HepG2 (cell line): ENCODE results near the gene ATG9A. TPM values are rescaled to one million over a fixed set of nuclear protein-coding genes. Genes with fewer than 3 reads are reported as not detected.

Experiments used
- AHR ChIP-seq: IDR thresholded peaks from 2 replicates; pipeline ENCODE4 v1.6.1; 2018; ENCODE audit warnings: missing genetic modification reagents, missing compliant biosample characterization
- ATAD3A ChIP-seq: sonication (generic); formaldehyde crosslinking; IDR thresholded peaks from 2 replicates; pipeline ENCODE4 v1.4.0; 2020; ENCODE audit warnings: missing genetic modification reagents
- CCDC6 ChIP-seq: sonication (generic); formaldehyde crosslinking; IDR thresholded peaks from 2 replicates; pipeline ENCODE4 v1.8.1; 2022; ENCODE audit warnings: mild to moderate bottlenecking, missing genetic modification reagents, moderate library complexity
- DMAP1 ChIP-seq: IDR thresholded peaks from 2 replicates; pipeline ENCODE4 v1.6.1; 2016
- FOXO1 ChIP-seq: sonication (generic); formaldehyde crosslinking; IDR thresholded peaks from 2 replicates; pipeline ENCODE4 v1.4.0; 2020; ENCODE audit warnings: missing genetic modification reagents
- MEIS2 ChIP-seq: sonication (generic); formaldehyde crosslinking; IDR thresholded peaks from 2 replicates; pipeline ENCODE4 v1.9.0; 2021; ENCODE audit warnings: mild to moderate bottlenecking, missing genetic modification reagents
- RBM22 ChIP-seq: fragments of 200-400 bp; formaldehyde crosslinking; optimal IDR thresholded peaks from 2 replicates; pipeline ENCODE3; 2017; ENCODE audit warnings: mild to moderate bottlenecking, low read length, moderate library complexity
- RXRA ChIP-seq: sonication (generic); formaldehyde crosslinking; IDR thresholded peaks from 2 replicates; pipeline ENCODE4 v1.5.1; 2020; ENCODE audit warnings: missing genetic modification reagents
- STAT6 ChIP-seq: sonication (generic); formaldehyde crosslinking; IDR thresholded peaks from 2 replicates; pipeline ENCODE4 v1.4.0; 2020; ENCODE audit warnings: missing genetic modification reagents, mild to moderate bottlenecking, borderline replicate concordance
- ZNF232 ChIP-seq: sonication (generic); formaldehyde crosslinking; IDR thresholded peaks from 2 replicates; pipeline ENCODE4 v1.4.0; 2020; ENCODE audit warnings: missing genetic modification reagents, borderline replicate concordance
- ZNF296 ChIP-seq: sonication (generic); formaldehyde crosslinking; conservative IDR thresholded peaks from 2 replicates; pipeline ENCODE4 v1.5.0; 2020; ENCODE audit warnings: mild to moderate bottlenecking, missing genetic modification reagents
- ZNF564 ChIP-seq: sonication (generic); formaldehyde crosslinking; IDR thresholded peaks from 2 replicates; pipeline ENCODE4 v1.8.1; 2023; ENCODE audit warnings: mild to moderate bottlenecking, missing genetic modification reagents
- polyA plus RNA-seq, 8 experiments: library from polyadenylated mRNA; depleted of rRNA in 3 of 8; stranded (reverse) in 7 of 8; unstranded in 1 of 8; fragments of >200 nt; fragmentation: Illumina TruSeq in 4 of 8; extraction: Trizol in 4 of 8; gene quantifications; 2 replicates each; pipeline versions ENCODE4 v1.2.1 to v1.2.3, GENCODE V29; 2011 to 2016; ENCODE audit warnings: low read depth in 4 of 8, missing spikeins in 1 of 8, mixed read lengths in 1 of 8; ENCODE audit not compliant: insufficient read depth in 1 of 8
- total RNA-seq, 5 experiments: library from RNA; depleted of rRNA; stranded (reverse); fragments of >200 nt; fragmentation: Illumina TruSeq; extraction: Trizol; gene quantifications; 2 replicates each; pipeline ENCODE4 v1.2.3, GENCODE V29; 2016; ENCODE audit warnings: low read depth in 1 of 5
- TF ChIP-seq, protein P1 (sequence below): sonication (generic); formaldehyde crosslinking; IDR thresholded peaks from 2 replicates; pipeline ENCODE4 v1.5.0; 2020; ENCODE audit warnings: mild to moderate bottlenecking, missing genetic modification reagents, borderline replicate concordance
- TF ChIP-seq, protein P2 (sequence below): IDR thresholded peaks from 2 replicates; pipeline ENCODE4 v1.6.1; 2016; ENCODE audit warnings: low read depth, missing genetic modification reagents, missing compliant biosample characterization

Gene ATG9A
- total and polyA plus RNA-seq, 2 of the 13 experiments (the other 11 are each of a cell fraction or from before 2014, with no cell fraction given): 35.0 to 131 TPM

DNA sequence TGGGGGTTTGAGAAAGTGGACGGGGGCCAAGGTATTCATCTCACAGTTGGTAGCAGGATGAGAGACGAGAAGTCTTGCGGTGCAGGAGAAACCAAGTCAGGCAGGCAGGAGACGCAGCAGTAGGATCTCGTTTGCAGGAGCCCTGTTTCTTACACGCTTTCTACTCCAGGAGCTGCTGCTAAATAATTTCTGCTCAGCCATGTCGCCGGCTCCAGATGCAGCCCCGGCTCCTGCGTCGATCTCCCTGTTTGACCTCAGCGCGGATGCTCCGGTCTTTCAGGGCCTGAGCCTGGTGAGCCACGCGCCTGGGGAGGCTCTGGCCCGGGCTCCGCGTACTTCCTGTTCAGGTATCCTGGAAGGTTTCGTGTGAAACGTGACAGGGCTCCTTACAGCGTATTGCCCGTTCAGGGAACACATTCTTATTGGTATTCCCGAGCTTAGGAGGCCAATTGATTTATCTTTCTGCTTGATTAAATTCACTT lies 664 bp upstream of the ATG9A start (continued):
- TF ChIP-seq, protein P1, sequence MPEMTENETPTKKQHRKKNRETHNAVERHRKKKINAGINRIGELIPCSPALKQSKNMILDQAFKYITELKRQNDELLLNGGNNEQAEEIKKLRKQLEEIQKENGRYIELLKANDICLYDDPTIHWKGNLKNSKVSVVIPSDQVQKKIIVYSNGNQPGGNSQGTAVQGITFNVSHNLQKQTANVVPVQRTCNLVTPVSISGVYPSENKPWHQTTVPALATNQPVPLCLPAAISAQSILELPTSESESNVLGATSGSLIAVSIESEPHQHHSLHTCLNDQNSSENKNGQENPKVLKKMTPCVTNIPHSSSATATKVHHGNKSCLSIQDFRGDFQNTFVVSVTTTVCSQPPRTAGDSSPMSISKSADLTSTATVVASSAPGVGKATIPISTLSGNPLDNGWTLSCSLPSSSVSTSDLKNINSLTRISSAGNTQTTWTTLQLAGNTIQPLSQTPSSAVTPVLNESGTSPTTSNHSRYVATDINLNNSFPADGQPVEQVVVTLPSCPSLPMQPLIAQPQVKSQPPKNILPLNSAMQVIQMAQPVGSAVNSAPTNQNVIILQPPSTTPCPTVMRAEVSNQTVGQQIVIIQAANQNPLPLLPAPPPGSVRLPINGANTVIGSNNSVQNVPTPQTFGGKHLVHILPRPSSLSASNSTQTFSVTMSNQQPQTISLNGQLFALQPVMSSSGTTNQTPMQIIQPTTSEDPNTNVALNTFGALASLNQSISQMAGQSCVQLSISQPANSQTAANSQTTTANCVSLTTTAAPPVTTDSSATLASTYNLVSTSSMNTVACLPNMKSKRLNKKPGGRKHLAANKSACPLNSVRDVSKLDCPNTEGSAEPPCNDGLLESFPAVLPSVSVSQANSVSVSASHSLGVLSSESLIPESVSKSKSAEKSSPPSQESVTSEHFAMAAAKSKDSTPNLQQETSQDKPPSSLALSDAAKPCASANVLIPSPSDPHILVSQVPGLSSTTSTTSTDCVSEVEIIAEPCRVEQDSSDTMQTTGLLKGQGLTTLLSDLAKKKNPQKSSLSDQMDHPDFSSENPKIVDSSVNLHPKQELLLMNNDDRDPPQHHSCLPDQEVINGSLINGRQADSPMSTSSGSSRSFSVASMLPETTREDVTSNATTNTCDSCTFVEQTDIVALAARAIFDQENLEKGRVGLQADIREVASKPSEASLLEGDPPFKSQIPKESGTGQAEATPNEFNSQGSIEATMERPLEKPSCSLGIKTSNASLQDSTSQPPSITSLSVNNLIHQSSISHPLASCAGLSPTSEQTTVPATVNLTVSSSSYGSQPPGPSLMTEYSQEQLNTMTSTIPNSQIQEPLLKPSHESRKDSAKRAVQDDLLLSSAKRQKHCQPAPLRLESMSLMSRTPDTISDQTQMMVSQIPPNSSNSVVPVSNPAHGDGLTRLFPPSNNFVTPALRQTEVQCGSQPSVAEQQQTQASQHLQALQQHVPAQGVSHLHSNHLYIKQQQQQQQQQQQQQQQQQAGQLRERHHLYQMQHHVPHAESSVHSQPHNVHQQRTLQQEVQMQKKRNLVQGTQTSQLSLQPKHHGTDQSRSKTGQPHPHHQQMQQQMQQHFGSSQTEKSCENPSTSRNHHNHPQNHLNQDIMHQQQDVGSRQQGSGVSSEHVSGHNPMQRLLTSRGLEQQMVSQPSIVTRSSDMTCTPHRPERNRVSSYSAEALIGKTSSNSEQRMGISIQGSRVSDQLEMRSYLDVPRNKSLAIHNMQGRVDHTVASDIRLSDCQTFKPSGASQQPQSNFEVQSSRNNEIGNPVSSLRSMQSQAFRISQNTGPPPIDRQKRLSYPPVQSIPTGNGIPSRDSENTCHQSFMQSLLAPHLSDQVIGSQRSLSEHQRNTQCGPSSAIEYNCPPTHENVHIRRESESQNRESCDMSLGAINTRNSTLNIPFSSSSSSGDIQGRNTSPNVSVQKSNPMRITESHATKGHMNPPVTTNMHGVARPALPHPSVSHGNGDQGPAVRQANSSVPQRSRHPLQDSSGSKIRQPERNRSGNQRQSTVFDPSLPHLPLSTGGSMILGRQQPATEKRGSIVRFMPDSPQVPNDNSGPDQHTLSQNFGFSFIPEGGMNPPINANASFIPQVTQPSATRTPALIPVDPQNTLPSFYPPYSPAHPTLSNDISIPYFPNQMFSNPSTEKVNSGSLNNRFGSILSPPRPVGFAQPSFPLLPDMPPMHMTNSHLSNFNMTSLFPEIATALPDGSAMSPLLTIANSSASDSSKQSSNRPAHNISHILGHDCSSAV (CRISPR knock-in tag): 0 out of 2 replicates have a peak, but pooled peaks have one; percentile 17
- TF ChIP-seq DMAP1 (CRISPR knock-in tag): 0 out of 2 replicates have a peak, but pooled peaks have one; percentile 42
- TF ChIP-seq, protein P2, sequence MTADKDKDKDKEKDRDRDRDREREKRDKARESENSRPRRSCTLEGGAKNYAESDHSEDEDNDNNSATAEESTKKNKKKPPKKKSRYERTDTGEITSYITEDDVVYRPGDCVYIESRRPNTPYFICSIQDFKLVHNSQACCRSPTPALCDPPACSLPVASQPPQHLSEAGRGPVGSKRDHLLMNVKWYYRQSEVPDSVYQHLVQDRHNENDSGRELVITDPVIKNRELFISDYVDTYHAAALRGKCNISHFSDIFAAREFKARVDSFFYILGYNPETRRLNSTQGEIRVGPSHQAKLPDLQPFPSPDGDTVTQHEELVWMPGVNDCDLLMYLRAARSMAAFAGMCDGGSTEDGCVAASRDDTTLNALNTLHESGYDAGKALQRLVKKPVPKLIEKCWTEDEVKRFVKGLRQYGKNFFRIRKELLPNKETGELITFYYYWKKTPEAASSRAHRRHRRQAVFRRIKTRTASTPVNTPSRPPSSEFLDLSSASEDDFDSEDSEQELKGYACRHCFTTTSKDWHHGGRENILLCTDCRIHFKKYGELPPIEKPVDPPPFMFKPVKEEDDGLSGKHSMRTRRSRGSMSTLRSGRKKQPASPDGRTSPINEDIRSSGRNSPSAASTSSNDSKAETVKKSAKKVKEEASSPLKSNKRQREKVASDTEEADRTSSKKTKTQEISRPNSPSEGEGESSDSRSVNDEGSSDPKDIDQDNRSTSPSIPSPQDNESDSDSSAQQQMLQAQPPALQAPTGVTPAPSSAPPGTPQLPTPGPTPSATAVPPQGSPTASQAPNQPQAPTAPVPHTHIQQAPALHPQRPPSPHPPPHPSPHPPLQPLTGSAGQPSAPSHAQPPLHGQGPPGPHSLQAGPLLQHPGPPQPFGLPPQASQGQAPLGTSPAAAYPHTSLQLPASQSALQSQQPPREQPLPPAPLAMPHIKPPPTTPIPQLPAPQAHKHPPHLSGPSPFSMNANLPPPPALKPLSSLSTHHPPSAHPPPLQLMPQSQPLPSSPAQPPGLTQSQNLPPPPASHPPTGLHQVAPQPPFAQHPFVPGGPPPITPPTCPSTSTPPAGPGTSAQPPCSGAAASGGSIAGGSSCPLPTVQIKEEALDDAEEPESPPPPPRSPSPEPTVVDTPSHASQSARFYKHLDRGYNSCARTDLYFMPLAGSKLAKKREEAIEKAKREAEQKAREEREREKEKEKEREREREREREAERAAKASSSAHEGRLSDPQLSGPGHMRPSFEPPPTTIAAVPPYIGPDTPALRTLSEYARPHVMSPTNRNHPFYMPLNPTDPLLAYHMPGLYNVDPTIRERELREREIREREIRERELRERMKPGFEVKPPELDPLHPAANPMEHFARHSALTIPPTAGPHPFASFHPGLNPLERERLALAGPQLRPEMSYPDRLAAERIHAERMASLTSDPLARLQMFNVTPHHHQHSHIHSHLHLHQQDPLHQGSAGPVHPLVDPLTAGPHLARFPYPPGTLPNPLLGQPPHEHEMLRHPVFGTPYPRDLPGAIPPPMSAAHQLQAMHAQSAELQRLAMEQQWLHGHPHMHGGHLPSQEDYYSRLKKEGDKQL: no peak
- TF ChIP-seq RXRA (CRISPR knock-in tag): no peak
- TF ChIP-seq MEIS2 (CRISPR knock-in tag): no peak
- 0 out of 2 replicates have a peak, but pooled peaks have one; percentile 56 for TF ChIP-seq ZNF232
- peak; percentile 59 for TF ChIP-seq CCDC6
- TF ChIP-seq ZNF296 (CRISPR knock-in tag): 0 out of 2 replicates have a peak, but pooled peaks have one; percentile 65
- TF ChIP-seq RBM22: no peak
- no peak; the same call in 1 of the 2 replicates for TF ChIP-seq FOXO1 (CRISPR knock-in tag)
- peak; percentile 78 for TF ChIP-seq STAT6
- TF ChIP-seq ATAD3A (CRISPR knock-in tag): no peak
- peak; percentile 55; the same call in 1 of the 2 replicates for TF ChIP-seq ZNF564 (CRISPR knock-in tag)
- TF ChIP-seq AHR (CRISPR knock-in tag): no peak
